HG03378 (cell line): ENCODE measurements around the gene ABCB10.
"Not testable (repeated sequence)": the region's sequence is repeated elsewhere in the genome, so short reads cannot be mapped to it uniquely, and the experiment has no call there.

Experiments used
- ATAC-seq: cut with Tn5 transposase; IDR thresholded peaks from one replicate; pipeline ENCODE4 v1.9.1; 2021; ENCODE audit warnings: mild to moderate bottlenecking, moderate library complexity; ENCODE audit not compliant: unreplicated experiment

The ABCB10 gene

DNA sequence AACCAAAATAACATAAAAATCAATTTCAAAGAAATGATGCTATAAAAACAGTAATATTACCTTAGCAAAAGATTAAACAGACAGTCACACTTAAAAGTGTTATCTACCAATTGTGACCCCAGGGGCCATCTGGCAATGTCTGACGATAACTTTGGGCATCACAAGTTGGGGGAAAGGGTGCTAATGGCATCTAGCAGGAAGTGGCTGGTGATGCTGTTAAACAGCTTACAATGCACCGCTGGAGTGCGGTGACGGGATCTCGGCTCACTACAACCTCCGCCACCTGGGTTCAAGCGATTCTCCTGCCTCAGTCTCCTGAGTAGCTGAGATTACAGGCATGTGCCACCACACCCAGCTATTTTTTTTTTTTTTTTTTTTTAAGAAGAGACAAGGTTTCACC, 78.0 kb downstream of the ABCB10 start:
- peak; percentile 19 for ATAC-seq

DNA sequence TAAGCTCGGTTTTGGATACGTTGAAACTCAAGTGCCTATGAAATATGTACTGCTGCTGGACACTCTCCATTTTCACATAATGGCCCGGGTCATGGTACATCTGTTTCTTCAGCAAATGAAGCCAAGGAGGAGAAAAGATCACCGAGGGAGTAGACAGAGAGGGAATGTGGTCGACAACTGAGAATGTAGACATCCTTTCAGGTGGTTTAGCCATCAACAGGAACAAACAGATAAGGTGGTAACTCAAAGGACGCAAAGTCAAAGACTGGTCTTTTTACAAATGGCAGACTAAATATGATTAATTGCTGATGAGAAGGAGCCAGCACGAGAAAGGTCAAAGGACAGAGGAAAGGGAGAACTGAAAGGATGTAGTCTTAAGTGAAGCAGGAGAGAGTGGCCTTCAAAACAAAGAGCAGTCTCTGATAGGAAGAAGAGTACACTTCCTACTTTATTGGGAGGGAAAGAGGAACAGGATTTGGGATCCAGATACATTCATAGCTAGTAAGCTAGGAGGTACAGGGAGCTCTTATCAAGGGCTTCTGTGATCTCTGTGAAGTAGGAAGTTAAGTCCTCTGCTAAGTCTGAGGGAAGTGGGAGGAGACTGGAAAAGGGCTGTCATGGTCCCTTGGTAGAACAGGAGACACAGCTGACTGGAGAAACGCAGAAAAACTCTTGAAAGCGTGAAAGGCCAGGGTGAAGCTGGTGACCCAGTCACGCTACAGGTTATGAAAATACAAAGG, 78.7 kb downstream of the ABCB10 start:
- ATAC-seq = peak; percentile 73

DNA sequence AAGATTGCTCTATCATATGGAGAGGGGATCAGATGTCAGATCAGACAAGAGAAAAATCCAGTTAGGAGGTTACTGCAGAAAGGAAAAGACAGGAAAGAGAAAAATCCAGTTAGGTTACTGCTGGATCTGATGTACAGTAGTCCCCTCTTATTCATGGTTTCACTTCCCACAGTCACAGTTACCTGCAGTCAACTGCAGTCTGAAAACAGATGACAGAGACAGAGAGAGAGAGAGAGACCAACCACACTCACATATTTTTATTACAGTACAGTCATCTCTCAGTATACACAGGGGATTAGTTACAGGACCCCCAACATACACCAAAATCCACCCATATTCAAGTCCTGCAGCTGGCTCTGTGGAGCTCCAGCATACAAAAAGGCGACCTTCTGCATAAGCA, 79.7 kb downstream of the ABCB10 start:
- peak; percentile 75 for ATAC-seq

DNA sequence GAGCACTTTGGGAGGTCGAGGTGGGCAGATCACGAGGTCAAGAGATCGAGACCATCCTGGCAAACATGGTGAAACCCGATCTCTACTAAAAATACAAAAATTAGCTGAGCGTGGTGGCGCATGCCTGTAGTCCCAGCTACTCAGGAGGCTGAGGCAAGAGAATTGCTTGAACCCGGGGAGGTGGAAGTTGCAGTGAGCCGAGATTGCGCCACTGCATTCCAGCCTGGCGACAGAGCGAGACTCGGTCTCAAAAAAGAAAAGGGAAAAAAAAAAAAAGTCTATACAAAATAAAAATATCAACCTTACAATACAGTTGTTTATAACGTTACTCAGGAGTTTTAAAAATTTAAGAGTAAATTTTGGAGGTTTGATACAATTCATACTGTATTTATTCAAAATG, 82.6 kb downstream of the ABCB10 start:
- not testable (repeated sequence) for ATAC-seq

DNA sequence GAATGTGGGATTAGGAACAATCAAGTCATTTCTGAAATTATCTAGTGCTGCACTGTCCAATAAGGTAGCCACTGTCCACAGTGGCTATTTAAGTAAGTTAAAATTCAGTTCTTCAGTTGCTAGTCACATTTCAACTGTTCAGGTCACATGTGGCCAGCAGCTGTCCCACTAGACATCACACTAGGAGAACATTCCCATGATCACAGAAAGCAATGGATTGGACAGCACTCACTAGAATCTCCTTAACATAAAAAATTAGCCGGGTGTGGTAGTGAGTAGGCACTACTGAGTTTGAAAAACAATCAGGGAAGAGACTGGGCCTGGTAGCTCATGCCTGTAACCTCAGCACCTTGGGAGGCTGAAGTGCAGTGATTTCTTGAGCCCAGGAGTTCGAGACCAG, 84.0 kb downstream of the ABCB10 start:
- no peak for ATAC-seq

DNA sequence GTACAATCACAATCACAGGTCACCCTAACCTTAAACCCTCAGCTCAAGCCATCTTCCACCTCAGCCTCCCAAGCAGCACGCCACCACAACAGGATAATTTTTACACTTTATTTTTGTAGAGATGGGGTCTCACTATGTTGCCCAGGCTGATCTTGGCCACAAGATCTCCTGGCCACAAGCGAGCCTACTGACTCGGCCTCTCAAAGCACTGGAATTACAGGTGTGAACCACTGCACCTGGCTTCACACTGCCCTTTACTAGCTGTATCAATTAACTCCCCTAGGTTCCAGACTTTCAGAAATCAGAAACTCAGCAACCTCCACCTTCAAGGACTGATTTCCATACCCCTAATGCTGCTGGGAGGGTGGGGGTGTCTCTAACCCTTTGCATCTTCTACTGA, 87.3 kb downstream of the ABCB10 start:
- ATAC-seq = no peak

DNA sequence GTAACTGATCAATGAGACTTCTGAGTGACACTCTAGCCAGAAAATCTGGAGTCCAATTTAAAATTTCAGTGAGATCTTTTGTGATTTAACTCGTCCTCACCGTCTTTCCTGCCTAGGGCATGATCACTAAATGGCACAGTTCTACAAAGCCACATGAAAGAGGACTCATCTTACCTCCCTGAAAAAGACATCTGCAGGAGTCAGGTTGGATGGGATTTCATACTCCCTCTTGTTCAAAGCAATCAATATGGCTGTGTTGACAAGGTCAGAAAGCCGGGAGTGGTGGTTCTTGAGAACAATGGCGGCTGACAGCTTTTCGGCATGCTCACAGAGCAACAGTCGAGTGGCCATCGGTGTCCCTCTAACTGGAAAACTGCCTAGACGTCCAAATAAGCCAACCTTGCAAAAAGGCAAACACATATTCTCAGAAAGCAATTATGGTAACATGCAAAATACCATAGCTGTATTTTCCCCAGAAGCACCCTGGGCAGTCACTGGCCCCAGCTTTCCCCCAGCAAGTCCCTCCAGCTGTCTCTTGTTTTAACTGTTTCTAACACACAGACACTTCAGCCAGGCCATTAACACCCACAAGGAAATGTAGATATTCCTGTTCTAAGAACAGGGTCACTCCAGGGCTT, 88.0 kb downstream of the ABCB10 start:
- no peak for ATAC-seq

DNA sequence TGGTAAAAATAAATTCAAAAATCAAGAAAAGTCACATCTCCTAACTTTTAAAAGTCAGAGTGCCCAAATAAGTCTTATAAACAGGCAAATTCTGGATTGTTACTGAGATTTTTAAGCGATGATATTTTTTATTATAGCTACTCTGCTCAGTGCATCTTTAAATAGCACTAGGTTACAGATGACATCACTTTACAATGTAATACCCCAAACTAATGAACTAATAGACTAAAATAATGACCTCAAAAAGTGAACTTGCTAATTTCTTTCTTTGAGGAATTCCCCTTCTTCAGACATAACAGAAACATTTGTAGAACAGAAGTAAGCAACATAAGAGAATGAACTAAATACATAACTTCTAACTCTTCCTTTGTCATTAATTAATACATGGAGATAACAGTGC, 91.6 kb downstream of the ABCB10 start:
- no peak for ATAC-seq
